HG03175 (cell line): Measurements from ENCODE around the gene R3HCC1L.

ENCODE experiments used
- ATAC-seq: cut with Tn5 transposase; IDR thresholded peaks from one replicate; pipeline ENCODE4 v1.9.1; 2021; ENCODE audit warnings: mild to moderate bottlenecking, moderate library complexity; ENCODE audit not compliant: unreplicated experiment

The R3HCC1L gene

DNA sequence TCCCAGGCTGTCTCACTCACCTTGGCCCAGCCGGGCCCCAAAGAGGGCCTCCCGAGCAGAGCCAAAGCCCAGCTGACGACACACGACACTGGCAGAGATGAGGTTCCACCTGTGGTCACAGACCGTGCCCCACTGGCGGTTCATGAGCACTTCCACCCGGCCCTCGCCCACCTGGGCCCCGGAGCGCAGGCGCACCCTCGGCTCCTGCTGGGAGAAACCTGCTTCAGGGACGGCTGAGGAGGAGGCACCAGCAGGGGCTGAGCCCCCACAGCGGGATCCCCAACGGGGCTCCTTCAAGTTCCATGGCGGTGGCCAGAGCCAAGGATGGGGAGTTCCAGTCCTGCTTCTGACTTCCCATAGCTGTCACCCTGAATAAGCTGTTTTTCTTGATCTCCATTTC lies 123.5 kb downstream of the R3HCC1L start:
- no peak for ATAC-seq

DNA sequence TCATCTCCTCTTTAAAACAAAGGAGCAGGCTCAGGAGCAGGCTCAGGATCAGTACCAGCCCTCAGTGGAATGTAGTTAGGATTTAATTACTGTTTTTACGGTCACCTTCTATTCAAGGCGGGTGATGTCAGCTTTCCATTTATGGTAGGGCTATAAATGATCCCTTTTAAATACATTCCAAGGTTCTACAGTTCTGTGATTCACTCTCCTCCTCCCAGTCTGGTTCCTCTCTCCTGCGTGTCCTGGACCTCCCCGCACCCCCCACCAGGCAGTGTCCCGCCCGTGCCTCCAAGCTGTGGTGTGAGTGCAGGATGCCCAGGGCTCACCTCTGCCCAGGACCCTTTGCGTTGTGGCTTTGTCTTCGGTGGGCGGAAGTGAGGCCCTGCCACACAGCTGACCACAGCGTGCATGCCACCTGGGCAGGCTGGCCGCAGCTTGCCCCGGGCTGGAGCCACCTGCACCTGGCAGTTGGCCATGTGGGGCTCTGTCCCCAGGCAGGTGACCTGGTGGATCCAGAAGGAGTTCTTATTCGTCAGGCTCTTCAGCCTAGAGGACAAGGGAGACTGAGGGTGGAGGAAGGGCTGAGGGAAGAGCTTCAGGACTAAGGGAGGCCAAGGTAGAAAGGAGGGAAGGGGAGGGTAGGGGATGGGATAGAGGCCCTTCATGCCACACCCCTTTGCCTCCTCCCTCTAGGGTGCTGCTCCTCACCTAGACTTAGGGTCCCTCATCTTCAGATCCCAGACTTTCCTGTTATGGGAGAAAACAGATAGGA lies 124.4 kb downstream of the R3HCC1L start:
- ATAC-seq, result no peak

DNA sequence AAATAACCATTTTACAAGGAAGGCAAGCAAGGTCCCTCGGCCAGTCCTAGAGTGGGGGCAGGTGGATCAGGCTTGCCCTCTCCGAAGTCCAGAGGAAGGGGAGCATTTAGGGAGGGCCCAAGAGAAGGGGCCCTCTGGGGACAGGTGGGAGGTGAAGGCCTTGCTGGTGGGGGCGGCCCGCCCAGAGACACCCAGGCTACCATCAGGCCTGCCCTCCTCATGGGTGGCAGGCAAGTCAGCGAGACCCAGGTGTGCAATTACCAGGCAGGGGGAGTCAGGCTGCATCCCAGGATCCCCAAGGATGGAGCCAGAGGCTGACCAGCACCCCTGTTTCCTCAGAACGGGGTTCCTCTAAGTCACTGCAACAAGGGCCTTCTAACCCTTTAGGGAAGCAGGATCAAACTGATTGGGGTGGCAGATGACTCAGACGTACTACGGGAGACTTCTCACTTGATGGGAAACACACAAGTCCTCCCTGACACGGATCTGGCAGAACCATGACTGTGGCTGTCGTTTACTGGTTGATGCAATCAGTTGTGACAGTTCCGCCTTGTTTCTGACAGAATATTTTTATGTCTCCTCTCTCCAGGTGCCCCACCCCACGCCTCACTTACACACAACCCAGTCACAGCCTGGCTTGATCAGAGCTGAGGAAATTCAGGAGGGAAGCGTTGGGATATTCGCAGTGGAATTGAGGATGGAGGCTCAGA lies 125.3 kb downstream of the R3HCC1L start:
- ATAC-seq, result no peak

- ATAC-seq, result no peak
Measured at GRCh38 chr10:98260350-98260749, 125.9 kb downstream of the R3HCC1L start.

- no peak for ATAC-seq
Measured at GRCh38 chr10:98260752-98261151, 126.3 kb downstream of the R3HCC1L start.

DNA sequence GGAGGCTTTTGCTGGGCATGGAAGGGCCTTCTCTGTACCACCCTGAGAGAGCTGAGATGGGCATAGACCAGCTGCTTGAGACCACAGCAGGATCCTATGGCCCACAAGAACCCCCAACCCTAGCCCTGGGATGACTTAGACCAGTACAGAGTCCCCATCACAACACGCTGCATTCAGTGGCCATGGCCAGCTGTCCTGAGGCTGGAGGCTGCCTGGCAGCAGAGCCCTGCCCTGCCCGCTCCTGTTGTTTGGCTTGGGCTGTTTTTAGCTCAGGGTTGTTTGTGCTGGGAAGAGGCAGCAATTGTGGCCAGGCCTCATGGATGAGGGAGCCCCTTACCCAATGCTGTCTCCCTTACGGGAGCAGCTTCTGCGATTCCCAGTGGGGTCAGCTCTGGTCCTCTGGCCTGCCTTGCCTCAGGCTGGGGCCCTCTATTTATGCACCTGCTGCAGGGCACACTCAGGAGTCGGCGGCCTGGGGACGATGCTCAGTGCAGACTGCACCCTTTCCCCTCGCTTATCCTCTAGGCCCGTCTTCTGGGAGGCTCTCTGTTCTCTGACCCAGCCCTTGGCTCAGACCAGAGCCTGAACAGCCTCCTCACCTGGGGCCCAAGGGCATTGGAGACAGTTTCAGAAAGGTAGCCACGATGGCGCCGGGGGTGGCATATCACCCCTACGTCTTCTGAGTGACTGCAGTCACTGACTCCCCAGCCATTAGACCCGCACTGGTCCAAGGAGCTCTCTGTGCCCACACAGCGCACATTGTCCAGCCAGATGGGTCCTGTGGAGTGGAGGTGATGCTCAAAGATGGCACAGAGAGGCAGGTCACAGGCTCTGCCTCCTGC lies 127.2 kb downstream of the R3HCC1L start:
- no peak for ATAC-seq

- ATAC-seq, result no peak
Measured at GRCh38 chr10:98262571-98262970, 128.1 kb downstream of the R3HCC1L start.

- ATAC-seq, result no peak
Measured at GRCh38 chr10:98263088-98263487, 128.6 kb downstream of the R3HCC1L start.

DNA sequence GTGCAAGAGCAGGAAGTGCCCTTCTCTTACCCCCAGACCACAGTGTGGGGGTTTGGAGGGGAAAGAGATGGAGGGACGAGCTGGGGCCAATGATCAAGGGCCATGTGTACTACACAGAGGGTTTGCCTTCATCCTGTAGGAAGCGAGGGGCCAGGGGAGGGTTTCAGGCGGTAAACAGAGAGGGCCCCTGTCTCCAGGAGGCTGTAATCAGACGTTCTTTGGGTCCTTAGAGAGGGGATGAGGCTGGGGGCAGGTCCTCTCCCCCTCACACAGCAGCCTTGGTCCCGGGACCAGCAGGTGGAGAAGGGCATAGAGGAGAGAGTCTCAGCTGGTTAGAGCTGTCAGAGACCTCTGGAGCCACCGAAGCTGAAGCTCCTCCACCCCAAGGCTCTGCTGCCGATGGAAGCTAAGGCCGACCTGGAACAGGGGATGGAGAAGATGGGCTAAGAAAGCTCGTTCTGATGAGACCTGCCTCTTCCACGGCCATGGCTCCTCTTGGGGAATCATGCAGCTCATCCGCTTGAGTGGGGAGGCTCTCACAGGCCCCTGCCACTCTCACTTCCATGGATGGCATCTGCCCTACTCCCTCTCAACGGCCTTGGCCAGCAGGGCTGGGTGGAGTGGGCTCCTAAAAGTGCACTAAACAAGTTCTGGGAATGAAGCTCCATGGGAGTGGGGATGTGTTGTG lies 130.1 kb downstream of the R3HCC1L start:
- no peak for ATAC-seq

- ATAC-seq, result no peak
Measured at GRCh38 chr10:98265403-98266378, 131.2 kb downstream of the R3HCC1L start.

DNA sequence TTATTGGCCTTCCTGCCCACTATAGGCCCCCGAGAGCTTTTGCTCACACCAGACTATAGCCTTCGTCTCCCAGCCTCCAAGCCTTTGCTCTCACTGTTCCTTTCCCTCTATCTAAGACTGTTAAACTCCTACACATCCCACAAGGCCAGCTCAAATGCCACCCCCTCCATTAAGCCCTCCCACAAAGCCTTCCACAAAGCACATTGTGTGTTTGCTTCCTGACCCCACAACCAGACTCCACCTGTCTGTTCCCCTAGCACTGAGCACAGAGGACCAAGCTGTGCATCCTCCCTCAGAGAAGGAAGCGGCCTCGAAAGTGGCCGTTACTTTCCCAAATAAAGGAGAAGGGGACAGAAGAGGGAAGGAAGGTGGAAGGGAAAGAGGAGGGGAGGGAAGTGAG lies 132.2 kb downstream of the R3HCC1L start:
- ATAC-seq, result no peak

DNA sequence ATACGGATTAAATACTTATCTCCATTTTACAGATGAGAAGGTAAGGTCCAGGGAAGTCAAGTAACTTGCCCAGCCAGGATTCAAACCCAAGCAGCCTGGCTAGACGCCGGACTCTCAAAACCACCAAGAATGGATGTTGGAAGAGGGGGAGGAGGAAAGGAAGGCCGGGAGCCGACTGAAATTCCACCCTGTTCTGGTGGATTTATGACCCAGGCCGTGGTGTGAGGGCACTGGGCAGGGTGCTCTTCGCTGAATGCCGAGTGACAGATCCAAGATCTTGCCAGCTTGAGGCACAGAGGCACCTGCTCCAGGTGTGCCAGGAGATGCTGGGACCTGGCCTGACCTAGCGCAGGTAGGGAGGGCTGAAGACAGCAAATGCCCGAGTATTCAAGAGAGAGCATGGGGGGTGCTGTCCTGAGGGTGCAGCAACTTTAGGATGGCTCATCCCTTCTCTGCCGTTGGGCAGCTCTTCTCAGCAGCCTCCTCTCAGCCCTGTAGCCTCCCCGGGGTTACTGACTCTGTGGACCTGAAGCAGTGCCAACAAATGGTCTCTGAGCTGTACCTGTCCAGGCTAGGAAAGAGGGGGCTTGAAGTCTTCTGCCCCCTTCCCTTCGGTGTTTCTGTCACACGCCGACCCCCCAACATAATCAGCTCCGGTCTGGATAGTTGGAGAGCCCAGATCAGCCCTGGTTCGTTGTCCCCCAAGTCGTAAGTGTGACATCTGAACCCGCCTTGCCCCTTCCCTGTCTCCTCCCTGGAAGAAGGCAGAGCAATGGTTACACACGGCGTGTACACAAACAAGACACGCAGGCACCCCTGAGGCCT lies 132.8 kb downstream of the R3HCC1L start:
- ATAC-seq, result no peak

GRCh38 chr10:98267894-98268693 lies 133.6 kb downstream of the R3HCC1L start, which contains the start of gene LOXL4:
Gene LOXL4, minus strand, starts transcription at chr10:98268194. Its CDS starts 5,175 bp downstream, at chr10:98263019.
- ATAC-seq, result no peak

GRCh38 chr10:98268694-98269431 lies 134.4 kb downstream of the R3HCC1L start:
- no peak for ATAC-seq

DNA sequence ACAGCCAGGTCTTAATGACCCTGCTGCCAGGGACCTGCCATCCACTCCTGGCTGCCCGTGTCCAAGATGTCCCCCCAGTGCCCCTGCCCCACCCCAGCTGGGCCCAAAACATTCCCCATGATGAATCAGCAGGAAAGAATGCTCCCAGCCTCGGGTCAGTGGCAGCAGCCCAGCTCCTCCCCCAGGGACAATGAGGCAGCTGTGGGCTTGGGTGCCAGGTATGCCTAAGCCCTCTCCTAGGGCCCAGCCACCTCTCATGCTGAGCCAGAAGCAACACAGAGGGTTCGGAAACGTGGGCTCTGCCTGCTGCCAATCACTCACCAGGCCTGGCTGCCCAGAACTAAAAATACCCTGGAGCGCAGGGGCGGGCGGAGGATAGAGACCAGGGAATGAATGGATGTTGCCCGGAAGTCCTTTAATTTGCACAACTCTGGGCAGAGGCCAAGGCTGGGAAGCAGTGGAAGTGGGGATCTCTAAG lies 135.0 kb downstream of the R3HCC1L start:
- no peak for ATAC-seq

GRCh38 chr10:98270073-98270740 lies 135.8 kb downstream of the R3HCC1L start:
- ATAC-seq, result no peak

GRCh38 chr10:98270786-98271185 lies 136.3 kb downstream of the R3HCC1L start:
- no peak for ATAC-seq
